Hepatocyte (in vitro differentiated cells): ENCODE measurements around the gene KRT6A. TPM values are rescaled to one million over a fixed set of nuclear protein-coding genes. Genes with fewer than 3 reads are reported as not detected.
"Not testable (repeated sequence)": the region's sequence is repeated elsewhere in the genome, so short reads cannot be mapped to it uniquely, and the experiment has no call there.

ENCODE experiments used
- DNase-seq: peaks from one replicate; pipeline ENCODE4 v3.0.0-alpha.2; 2016; ENCODE audit warnings: low spot score
- H2AFZ ChIP-seq: fragments of 200-600 bp; sonication (generic); 2 replicates; pipeline ENCODE4 v1.6.0; 2016; ENCODE audit warnings: antibody characterized with exemption, mild to moderate bottlenecking
- H3K27ac ChIP-seq: fragments of 200-600 bp; sonication (generic); 2 replicates; pipeline ENCODE4 v1.5.1; 2016; ENCODE audit warnings: mild to moderate bottlenecking
- H3K27me3 ChIP-seq: fragments of 200-600 bp; sonication (generic); 2 replicates; pipeline ENCODE4 v1.6.1; 2016
- H3K36me3 ChIP-seq: fragments of 200-600 bp; sonication (generic); replicated peaks from 2 replicates; pipeline ENCODE4 v1.5.1; 2016; ENCODE audit warnings: low read depth; ENCODE audit not compliant: insufficient read depth
- H3K4me1 ChIP-seq: fragments of 200-600 bp; sonication (generic); 2 replicates; pipeline ENCODE4 v1.5.1; 2016; ENCODE audit warnings: mild to moderate bottlenecking, moderate library complexity; ENCODE audit not compliant: insufficient read depth
- H3K4me2 ChIP-seq: fragments of 200-600 bp; sonication (generic); 2 replicates; pipeline ENCODE4 v1.6.0; 2016
- H3K4me3 ChIP-seq: fragments of 200-600 bp; sonication (generic); 2 replicates; pipeline ENCODE4 v1.5.1; 2016; ENCODE audit warnings: mild to moderate bottlenecking
- H3K79me2 ChIP-seq: fragments of 200-600 bp; sonication (generic); 2 replicates; pipeline ENCODE4 v1.6.0; 2017; ENCODE audit warnings: mild to moderate bottlenecking
- H3K9me2 ChIP-seq: fragments of 200-600 bp; sonication (generic); replicated peaks from 2 replicates; pipeline ENCODE4 v1.6.0; 2017; ENCODE audit warnings: mild to moderate bottlenecking; ENCODE audit not compliant: insufficient read depth
- H3K9me3 ChIP-seq: fragments of 200-600 bp; sonication (generic); 2 replicates; pipeline ENCODE4 v1.5.1; 2016; ENCODE audit warnings: low read depth, mild to moderate bottlenecking
- H4K20me1 ChIP-seq: fragments of 200-600 bp; sonication (generic); 2 replicates; pipeline ENCODE4 v1.6.0; 2016; ENCODE audit warnings: mild to moderate bottlenecking; ENCODE audit not compliant: insufficient read depth, poor library complexity, severe bottlenecking
- EZH2 ChIP-seq: fragments of 200-600 bp; sonication (generic); IDR thresholded peaks from 2 replicates; pipeline ENCODE4 v1.6.1; 2016; ENCODE audit warnings: antibody characterized with exemption, mild to moderate bottlenecking, borderline replicate concordance
- EZH2phosphoT487 ChIP-seq: fragments of 200-600 bp; sonication (generic); IDR thresholded peaks from one replicate; pipeline ENCODE4 v1.6.1; 2018; ENCODE audit warnings: antibody characterized with exemption, mild to moderate bottlenecking, low read depth, moderate library complexity; ENCODE audit not compliant: unreplicated experiment, severe bottlenecking
- WGBS: methylation state at CpG from one replicate; pipeline ENCODE4 v1.1.6; 2016; ENCODE audit warnings: low lambda C conversion rate; ENCODE audit errors: missing lambda C conversion rate; 5-methylcytosine and 5-hydroxymethylcytosine counted together
- polyA plus RNA-seq: library from polyadenylated mRNA; unstranded; fragments of >200 nt; fragmentation: Nextera tagmentation; extraction: Ambion mirVana; gene quantifications from 2 replicates; pipeline ENCODE4 v1.2.1, GENCODE V29; 2016
- total RNA-seq: library from RNA; depleted of rRNA; stranded (reverse); fragments of >200 nt; gene quantifications from 2 replicates; pipeline ENCODE4 v1.2.3, GENCODE V29; 2014
- TF ChIP-seq, protein P1 (sequence below): fragments of 200-600 bp; sonication (generic); IDR thresholded peaks from 2 replicates; pipeline ENCODE4 v1.5.1; 2016; ENCODE audit warnings: antibody characterized with exemption, mild to moderate bottlenecking; ENCODE audit not compliant: poor library complexity

KRT6A gene
- total and polyA plus RNA-seq, 2 experiments from 2014 or later = 0.54 to 6.8 TPM

DNA sequence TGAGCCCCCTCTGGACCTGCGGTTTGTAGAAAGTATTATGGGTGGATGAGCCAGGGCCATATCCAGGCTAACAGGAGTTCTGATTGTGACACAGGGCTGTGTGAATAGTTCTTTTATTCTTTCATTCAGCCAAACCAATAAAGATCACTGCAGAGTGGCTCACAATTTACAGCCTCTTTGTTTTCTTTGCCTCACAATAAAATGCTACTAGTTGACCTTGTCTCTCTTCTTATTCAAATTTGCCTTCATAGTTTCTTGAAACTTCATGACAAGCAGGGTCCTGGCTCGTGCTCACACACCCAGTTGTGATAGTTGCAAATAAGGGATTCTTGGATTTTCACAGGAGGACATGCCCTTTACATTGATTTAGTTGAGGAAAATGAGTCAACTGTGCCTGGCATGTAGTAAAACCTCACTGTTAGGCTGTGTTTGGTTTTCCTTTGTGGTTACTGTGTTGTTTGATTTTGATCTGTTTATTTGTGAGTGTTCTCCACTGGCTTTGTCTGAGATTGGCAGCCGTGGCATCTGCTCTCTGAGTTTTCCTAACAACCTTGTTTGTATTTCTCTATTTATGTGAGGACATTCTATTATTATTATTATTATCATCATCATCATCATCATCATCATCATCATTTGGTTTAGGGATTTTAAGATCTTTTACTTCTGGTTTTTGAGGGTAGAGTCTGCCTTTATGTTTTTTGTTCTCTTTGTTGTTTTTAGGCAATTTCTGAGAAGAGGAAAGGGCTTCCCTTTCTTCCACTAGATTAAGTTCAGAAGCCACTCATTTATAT is 38.5 kb downstream of the KRT6A start:
- Histone ChIP-seq H4K20me1 (no peaks in the 10 kb centered on the region), H3K4me3 (no peak overlapping the region), H3K9me2 (no peaks in the 10 kb centered on the region), H2AFZ (no peak overlapping the region), H3K4me2 (no peak overlapping the region), H3K79me2 (no peaks in the 10 kb centered on the region), H3K4me1 (no peaks in the 10 kb centered on the region), H3K36me3 (no peaks in the 10 kb centered on the region), H3K27me3 (no peaks in the 10 kb centered on the region), H3K9me3 (no peaks in the 10 kb centered on the region), H3K27ac (no peak overlapping the region)
- 39% methylated on average over 3 of the region's 3 CpGs for WGBS
- TF ChIP-seq EZH2 (no peak), EZH2phosphoT487 (no peak)
- TF ChIP-seq, protein P1, sequence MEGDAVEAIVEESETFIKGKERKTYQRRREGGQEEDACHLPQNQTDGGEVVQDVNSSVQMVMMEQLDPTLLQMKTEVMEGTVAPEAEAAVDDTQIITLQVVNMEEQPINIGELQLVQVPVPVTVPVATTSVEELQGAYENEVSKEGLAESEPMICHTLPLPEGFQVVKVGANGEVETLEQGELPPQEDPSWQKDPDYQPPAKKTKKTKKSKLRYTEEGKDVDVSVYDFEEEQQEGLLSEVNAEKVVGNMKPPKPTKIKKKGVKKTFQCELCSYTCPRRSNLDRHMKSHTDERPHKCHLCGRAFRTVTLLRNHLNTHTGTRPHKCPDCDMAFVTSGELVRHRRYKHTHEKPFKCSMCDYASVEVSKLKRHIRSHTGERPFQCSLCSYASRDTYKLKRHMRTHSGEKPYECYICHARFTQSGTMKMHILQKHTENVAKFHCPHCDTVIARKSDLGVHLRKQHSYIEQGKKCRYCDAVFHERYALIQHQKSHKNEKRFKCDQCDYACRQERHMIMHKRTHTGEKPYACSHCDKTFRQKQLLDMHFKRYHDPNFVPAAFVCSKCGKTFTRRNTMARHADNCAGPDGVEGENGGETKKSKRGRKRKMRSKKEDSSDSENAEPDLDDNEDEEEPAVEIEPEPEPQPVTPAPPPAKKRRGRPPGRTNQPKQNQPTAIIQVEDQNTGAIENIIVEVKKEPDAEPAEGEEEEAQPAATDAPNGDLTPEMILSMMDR = no peak
- DNase-seq = no peak

- Histone ChIP-seq H3K4me3 (no peak within 1 kb of the TSS), H3K4me2 (no peak within 1 kb of the TSS), H3K9me2 (no peaks in the 10 kb centered on the region), H3K4me1 (no peaks in the 10 kb centered on the region), H3K79me2 (no peaks in the 10 kb centered on the region), H2AFZ (no peak within 1 kb of the TSS), H3K27me3 (no peaks in the 10 kb centered on the region), H3K27ac (no peak within 1 kb of the TSS), H3K9me3 (no peaks in the 10 kb centered on the region), H3K36me3 (no peaks in the 10 kb centered on the region), H4K20me1 (no peaks in the 10 kb centered on the region)
- WGBS = 89% methylated on average over 6 of the region's 6 CpGs
- TF ChIP-seq EZH2phosphoT487 (no peak), EZH2 (no peak)
- TF ChIP-seq, protein P1 = no peak
- DNase-seq = no peak
These were observed 41.0 kb downstream of the KRT6A start, which contains the start of gene KRT6B for GRCh38 chr12:52452101-52452500. KRT6B (minus strand) TSS chr12:52452146; CDS start chr12:52452078, 68 bp downstream.

GRCh38 chr12:52448228-52448627 is 44.8 kb downstream of the KRT6A start:
- H3K79me2 ChIP-seq = no peaks in the 10 kb centered on the region
- 55% methylated on average over 3 of the region's 3 CpGs for WGBS
- no peak overlapping the region for H3K27ac ChIP-seq
- no peaks in the 10 kb centered on the region for H3K27me3 ChIP-seq
- no peaks in the 10 kb centered on the region for H4K20me1 ChIP-seq
- H2AFZ ChIP-seq = no peak overlapping the region
- no peaks in the 10 kb centered on the region for H3K9me2 ChIP-seq
- no peaks in the 10 kb centered on the region for H3K9me3 ChIP-seq
- TF ChIP-seq, protein P1 = no peak
- TF ChIP-seq EZH2 (no peak), EZH2phosphoT487 (no peak)
- no peak for DNase-seq
- H3K4me1 ChIP-seq = peaks cover under 1% of the 10 kb centered on the region
- no peaks in the 10 kb centered on the region for H3K36me3 ChIP-seq
- H3K4me2 ChIP-seq = no peak overlapping the region
- H3K4me3 ChIP-seq = no peak overlapping the region

DNA sequence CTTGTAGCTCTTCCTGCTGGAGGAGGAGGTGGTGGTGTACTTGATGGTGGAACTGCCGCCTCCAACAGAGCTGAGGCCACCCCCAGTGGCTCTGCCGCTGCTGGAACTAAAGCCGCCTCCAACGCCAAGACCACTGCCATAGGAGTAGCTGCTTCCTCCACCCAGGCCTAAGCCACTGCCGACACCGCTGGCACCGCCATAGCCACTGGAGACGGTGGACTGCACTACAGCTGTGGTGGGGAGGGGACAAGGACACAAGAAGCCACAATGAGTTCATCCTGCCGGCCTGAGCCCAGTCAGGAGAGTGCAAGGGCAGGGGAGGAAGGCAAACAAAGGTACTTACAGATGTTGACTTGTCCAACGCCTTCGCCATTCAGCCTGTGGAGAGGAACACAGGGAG is 45.9 kb downstream of the KRT6A start:
- DNase-seq, H2AFZ ChIP-seq, H3K36me3 ChIP-seq, H4K20me1 ChIP-seq, H3K79me2 ChIP-seq, H3K9me2 ChIP-seq, H3K4me2 ChIP-seq, H3K27me3 ChIP-seq, H3K27ac ChIP-seq, H3K9me3 ChIP-seq, H3K4me3 ChIP-seq: not testable (repeated sequence)
- H3K4me1 ChIP-seq = peaks cover 11% of the 10 kb centered on the region
- 92% methylated on average over 11 of the region's 11 CpGs for WGBS
